ENCODE measurements around the gene SAXO1.

The SAXO1 gene, protein sequence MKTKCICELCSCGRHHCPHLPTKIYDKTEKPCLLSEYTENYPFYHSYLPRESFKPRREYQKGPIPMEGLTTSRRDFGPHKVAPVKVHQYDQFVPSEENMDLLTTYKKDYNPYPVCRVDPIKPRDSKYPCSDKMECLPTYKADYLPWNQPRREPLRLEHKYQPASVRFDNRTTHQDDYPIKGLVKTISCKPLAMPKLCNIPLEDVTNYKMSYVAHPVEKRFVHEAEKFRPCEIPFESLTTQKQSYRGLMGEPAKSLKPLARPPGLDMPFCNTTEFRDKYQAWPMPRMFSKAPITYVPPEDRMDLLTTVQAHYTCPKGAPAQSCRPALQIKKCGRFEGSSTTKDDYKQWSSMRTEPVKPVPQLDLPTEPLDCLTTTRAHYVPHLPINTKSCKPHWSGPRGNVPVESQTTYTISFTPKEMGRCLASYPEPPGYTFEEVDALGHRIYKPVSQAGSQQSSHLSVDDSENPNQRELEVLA

DNA sequence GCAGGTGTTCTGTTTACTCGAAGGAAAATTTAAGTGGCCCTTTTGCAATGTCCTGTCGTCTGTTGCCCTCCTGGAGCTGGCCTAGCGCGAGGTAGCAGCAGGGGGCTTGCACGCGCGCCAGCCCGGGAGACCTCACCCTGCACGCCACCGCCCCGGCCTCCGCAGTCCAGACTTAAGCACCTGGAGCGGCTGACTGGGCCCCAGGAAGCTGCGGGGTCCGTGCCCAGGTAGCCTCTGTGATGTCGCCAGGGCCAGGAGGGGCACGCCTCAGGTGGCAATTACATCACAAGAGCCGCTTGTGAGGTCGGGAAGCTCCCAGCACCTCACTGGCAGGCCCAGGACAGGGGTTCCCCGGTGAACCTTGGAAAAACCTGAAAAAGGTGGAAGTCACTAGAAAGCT is at the start of gene SAXO1:
Gene SAXO1 (minus strand): TSS at position 195 of the 400 bp plus-strand sequence. CDS start 301 bp downstream, outside the sequence.
- peaks cover 2 to 6% of the 10 kb centered on the region in 2 donors for H3K36me3 Mint-ChIP-seq
- peaks cover 9 to 25% of the 10 kb centered on the region in 2 donors for H3K27me3 Mint-ChIP-seq
- H3K27ac Mint-ChIP-seq = no peak within 1 kb of the TSS
- DNase-seq (no peak), ATAC-seq (replicated peaks) (no peak)
- no peaks in the 10 kb centered on the region for H3K9me3 Mint-ChIP-seq
- H3K4me1 Mint-ChIP-seq = no peaks in the 10 kb centered on the region
- no peak within 1 kb of the TSS for H3K4me3 Mint-ChIP-seq

DNA sequence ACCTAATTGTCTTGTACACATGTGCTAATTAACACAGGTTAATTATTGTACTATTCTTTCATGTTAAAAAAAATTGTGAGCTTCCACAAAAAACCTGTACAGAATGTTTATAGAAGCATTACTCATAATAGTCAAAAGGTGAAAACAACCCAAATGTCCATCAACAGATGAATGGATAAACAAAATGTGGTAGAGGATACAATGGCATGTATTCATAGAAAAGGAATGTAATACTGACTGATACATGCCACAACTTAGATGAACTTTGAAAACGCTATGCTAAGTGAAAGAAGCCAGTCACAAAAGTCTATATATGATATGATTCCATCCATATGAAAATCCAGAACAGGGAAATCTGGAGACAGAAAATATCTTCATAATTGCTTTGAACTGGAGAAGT is 41.8 kb upstream of the SAXO1 start:
- no peaks in the 10 kb centered on the region for H3K4me1 Mint-ChIP-seq
- no peak for ATAC-seq (replicated peaks)
- no peaks in the 10 kb centered on the region for H3K27me3 Mint-ChIP-seq
- H3K36me3 Mint-ChIP-seq = peaks cover 41 to 44% of the 10 kb centered on the region in 2 donors
- DNase-seq = no peak
- no peak overlapping the region for H3K4me3 Mint-ChIP-seq
- H3K9me3 Mint-ChIP-seq = no peaks in the 10 kb centered on the region
- no peak overlapping the region for H3K27ac Mint-ChIP-seq

DNA sequence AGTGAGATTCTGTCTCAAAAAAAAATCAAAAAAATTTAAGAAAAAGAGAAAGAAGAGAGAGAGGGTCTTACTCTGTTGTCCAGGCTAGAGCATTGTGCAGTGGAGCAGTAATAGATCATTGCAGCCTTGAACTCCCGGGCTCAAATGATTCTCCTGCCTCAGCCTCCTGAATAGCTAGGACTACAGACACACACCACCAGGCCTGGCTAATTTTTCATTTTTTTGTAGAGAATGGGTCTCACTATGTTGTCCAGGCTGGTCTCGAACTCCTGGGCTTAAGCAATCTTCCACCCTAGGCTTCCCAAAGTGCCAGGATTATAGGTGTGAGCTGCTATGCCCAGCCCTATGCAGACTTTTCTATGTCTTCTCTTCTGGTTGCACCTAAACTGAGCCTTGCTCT is 41.2 kb upstream of the SAXO1 start:
- Mint-ChIP-seq H3K27ac (no peak overlapping the region), H3K4me1 (no peaks in the 10 kb centered on the region), H3K4me3 (no peak overlapping the region), H3K36me3 (peaks cover 44 to 45% of the 10 kb centered on the region in 2 donors), H3K9me3 (no peaks in the 10 kb centered on the region), H3K27me3 (no peaks in the 10 kb centered on the region)
- no peak for ATAC-seq (replicated peaks)
- DNase-seq = no peak

DNA sequence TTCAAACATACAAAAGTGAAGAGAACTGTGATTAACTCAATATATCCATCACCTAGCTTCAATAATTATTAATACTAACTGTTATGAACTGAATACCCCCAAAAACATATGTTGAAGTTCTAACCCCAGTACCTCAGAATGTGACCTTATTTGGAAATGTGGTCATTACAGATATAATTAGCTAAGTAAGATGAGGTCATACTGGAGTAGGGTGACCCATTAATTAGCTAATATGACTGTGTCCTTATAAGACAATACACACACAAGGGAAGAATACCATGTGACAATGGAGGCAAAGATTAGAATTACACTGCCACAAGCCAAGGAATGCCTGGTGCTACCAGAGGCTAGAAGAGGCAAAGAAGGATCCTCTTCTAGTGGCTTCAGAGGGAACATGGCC is 24.0 kb upstream of the SAXO1 start:
- DNase-seq = no peak

DNA sequence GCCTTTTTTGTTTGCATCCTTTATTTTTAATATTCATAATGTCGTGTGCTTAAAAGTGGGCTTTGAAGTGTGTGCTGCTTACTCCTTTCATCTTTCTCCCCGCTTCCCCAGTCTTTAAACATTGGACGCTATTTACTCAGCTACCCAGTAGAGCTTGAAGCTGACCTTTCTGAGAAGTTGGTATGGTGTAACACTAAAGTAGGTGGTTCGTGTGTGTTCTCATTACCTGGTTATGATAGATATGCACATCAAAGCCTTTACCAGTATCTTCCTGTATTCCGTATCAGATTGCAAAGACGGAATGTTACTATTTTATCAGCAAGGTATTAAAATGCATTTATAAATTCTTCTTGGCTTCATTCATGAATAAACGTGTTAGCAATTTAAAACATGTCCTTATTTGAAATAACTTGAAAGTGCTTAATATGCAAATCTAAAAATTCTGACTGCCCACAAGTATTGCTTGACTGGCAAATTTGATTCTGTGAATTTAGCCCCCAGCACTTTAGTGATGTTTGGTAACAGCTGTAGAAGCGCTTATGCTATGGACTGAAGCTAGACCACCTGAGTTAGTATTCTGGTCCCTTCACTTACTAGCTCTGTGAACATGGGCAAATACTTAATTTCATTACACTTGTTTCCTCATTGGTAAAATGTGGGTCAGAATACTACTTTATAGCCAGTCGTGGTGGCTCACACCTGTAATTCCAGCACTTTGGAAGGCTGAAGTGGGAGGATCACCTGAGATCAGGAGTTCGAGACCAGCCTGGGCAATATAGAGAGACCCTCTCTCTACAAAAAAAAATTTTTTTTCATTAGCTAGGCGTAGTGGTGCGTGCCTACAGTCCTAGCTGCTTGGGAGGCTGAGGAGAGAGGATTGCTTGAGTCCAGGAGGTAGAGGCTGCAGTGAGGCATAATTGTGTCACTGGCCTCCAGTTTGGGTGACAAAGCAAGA is 17.9 kb upstream of the SAXO1 start:
- peak overlapping the region; percentile 90 to 92 for H3K4me3 Mint-ChIP-seq

More for the DNA sequence above, 24.0 kb upstream of the SAXO1 start:
- Mint-ChIP-seq H3K27me3 (no peaks in the 10 kb centered on the region), H3K27ac (no peak overlapping the region), H3K4me3 (no peak overlapping the region), H3K4me1 (peaks cover 2% of the 10 kb centered on the region in 2 donors), H3K9me3 (no peaks in the 10 kb centered on the region), H3K36me3 (peaks cover 30 to 63% of the 10 kb centered on the region in 2 donors)
- ATAC-seq (replicated peaks) = no peak

DNA sequence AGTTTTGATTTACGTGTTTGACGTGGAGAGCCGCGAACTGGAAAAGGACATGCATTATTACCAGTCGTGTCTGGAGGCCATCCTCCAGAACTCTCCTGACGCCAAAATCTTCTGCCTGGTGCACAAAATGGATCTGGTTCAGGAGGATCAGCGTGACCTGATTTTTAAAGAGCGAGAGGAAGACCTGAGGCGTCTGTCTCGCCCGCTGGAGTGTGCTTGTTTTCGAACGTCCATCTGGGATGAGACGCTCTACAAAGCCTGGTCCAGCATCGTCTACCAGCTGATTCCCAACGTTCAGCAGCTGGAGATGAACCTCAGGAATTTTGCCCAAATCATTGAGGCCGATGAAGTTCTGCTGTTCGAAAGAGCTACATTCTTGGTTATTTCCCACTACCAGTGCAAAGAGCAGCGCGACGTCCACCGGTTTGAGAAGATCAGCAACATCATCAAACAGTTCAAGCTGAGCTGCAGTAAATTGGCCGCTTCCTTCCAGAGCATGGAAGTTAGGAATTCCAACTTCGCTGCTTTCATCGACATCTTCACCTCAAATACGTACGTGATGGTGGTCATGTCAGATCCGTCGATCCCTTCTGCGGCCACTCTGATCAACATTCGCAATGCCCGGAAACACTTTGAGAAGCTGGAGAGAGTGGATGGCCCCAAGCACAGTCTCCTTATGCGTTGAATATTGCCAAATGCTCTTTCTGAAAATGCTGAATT is 17.1 kb upstream of the SAXO1 start:
- Mint-ChIP-seq H3K27me3 (no peaks in the 10 kb centered on the region), H3K27ac (peak overlapping the region; percentile 98), H3K4me3 (peak overlapping the region; percentile 90 to 92), H3K9me3 (no peaks in the 10 kb centered on the region), H3K36me3 (peaks cover 25 to 28% of the 10 kb centered on the region in 2 donors), H3K4me1 (peaks cover 9 to 29% of the 10 kb centered on the region in 2 donors)
- DNase-seq (no peak), ATAC-seq (replicated peaks) (peak in 1 of 2 donors; percentile 10)

More for the DNA sequence above, 17.9 kb upstream of the SAXO1 start:
- Mint-ChIP-seq H3K36me3 (peaks cover 26 to 33% of the 10 kb centered on the region in 2 donors), H3K27me3 (no peaks in the 10 kb centered on the region), H3K4me1 (peaks cover 11 to 29% of the 10 kb centered on the region in 2 donors), H3K9me3 (no peaks in the 10 kb centered on the region), H3K27ac (peak overlapping the region; percentile 98)
- no peak for ATAC-seq (replicated peaks)
- DNase-seq = no peak

DNA sequence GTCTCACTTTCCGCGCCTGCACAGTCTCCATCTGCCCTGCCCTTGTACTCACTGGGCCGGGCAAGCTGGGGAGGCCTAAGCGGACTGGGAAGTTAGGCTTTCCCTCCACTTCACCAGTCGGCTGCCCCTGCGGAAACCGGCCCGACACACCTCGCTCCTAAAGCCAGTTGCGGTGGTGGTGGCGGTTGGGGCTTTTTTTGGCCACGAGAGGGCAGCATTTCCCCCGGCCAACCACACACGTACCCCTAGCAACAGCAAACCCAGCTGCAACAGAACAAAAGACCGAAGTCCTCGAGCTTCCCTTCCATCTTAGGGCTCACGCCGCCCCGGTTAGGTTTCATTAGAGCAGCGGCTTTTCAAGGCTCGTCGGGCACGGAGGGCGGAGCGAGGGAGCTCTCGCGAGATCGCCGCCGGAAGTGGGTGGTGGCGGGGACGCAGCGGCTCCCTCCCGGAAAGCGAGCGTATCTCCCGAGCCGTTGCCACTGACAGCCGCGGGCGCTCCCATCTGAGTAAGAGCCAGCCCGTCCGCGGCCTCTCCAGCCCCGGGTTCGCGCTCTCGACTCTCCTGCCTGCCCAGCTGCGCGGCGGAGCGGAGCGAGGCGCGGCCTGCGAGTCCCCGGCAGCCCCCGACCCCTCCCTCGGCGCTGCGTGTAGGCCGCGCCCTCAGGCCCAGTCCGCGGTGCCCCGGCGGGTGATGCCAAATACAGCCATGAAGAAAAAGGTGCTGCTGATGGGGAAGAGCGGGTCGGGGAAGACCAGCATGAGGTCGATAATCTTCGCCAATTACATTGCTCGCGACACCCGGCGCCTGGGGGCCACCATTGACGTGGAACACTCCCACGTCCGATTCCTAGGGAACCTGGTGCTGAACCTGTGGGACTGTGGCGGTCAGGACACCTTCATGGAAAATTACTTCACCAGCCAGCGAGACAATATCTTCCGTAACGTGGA is 16.2 kb upstream of the SAXO1 start, which contains the start of gene RRAGA:
Gene RRAGA (plus strand): TSS at position 462 of the 951 bp plus-strand sequence. CDS start 233 bp downstream, at position 695.
- ATAC-seq (replicated peaks) = peak; percentile 90 to 92
- peak within 1 kb of the TSS; percentile 98 for H3K27ac Mint-ChIP-seq
- peak within 1 kb of the TSS; percentile 90 to 92 for H3K4me3 Mint-ChIP-seq
- H3K4me1 Mint-ChIP-seq = peaks cover 9 to 29% of the 10 kb centered on the region in 2 donors
- peaks cover 25 to 28% of the 10 kb centered on the region in 2 donors for H3K36me3 Mint-ChIP-seq
- DNase-seq = peak; percentile 95
- no peaks in the 10 kb centered on the region for H3K9me3 Mint-ChIP-seq
- H3K27me3 Mint-ChIP-seq = no peaks in the 10 kb centered on the region

DNA sequence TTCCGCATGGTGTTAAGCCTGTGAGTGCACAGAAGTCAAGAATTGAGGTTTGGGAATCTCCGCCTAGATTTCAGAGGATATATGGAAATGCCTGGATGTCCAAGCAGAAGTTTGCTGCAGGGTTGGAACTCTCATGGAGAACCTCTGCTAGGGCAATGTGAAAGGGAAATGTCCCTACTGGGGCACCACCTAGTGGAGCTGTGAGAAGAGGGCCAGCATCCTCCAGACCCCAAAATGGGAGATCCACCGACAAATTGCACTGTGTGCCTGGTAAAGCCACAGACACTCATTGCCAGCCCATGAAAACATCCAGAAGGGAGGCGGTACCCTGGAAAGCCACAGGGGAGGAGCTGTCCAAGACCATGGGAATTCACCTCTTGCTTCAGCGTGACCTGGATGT is 3.6 kb upstream of the SAXO1 start:
- Mint-ChIP-seq H3K27ac (no peak overlapping the region), H3K4me1 (no peaks in the 10 kb centered on the region), H3K27me3 (peaks cover 0 to 10% of the 10 kb centered on the region in 2 donors), H3K36me3 (peaks cover 2 to 6% of the 10 kb centered on the region in 2 donors), H3K4me3 (no peak overlapping the region), H3K9me3 (no peaks in the 10 kb centered on the region)
- ATAC-seq (replicated peaks) (no peak), DNase-seq (no peak)

DNA sequence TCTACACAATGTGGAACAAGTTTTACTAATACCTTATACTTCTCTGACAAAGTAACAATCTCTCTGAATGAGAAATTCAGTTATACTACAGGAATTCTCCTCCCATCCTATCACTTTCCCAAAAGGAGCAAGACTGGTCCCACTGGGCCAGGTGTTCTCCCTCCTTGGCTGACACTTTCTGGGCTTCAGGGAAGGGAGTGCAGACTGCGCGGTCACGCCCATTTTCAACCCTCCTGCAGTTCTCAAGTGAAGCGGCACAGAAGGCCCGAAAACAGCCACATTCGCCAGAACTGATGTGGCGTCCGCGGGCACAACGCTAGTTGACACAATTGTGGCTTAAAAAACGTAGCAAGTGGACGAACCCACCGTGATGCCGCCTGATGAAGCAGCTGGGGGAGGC is 603 bp downstream of the SAXO1 start:
- H3K9me3 Mint-ChIP-seq = no peaks in the 10 kb centered on the region
- peaks cover 2 to 6% of the 10 kb centered on the region in 2 donors for H3K36me3 Mint-ChIP-seq
- DNase-seq = no peak
- peaks cover 9 to 25% of the 10 kb centered on the region in 2 donors for H3K27me3 Mint-ChIP-seq
- ATAC-seq (replicated peaks) = no peak
- H3K27ac Mint-ChIP-seq = no peak overlapping the region
- no peak overlapping the region for H3K4me3 Mint-ChIP-seq
- no peaks in the 10 kb centered on the region for H3K4me1 Mint-ChIP-seq

DNA sequence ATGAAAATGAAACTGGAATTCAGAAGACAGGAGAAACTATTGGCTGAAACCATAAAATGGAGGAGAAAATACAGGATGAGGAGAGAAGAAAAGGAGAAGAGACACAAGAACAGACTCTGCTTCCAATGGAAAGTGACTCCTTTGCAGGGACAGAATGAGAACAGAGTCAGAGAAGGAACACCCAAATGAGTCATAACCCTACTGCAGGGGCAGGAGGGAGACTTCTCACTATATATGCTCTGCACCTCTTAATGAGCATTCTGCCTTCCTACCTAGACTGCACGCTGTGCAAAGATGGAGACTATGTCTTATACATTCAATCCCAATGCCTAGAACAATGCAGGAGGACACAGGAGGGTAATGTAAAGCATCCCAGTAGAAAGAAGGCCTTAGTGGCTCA is 2.1 kb downstream of the SAXO1 start:
- DNase-seq (no peak), ATAC-seq (replicated peaks) (peak; percentile 41 to 65)
- peaks cover 14 to 33% of the 10 kb centered on the region in 2 donors for H3K27me3 Mint-ChIP-seq
- no peak overlapping the region for H3K4me3 Mint-ChIP-seq
- no peaks in the 10 kb centered on the region for H3K9me3 Mint-ChIP-seq
- no peak overlapping the region for H3K27ac Mint-ChIP-seq
- H3K36me3 Mint-ChIP-seq = peaks cover 0 to 6% of the 10 kb centered on the region in 2 donors
- H3K4me1 Mint-ChIP-seq = peaks cover 0 to 2% of the 10 kb centered on the region in 2 donors

DNA sequence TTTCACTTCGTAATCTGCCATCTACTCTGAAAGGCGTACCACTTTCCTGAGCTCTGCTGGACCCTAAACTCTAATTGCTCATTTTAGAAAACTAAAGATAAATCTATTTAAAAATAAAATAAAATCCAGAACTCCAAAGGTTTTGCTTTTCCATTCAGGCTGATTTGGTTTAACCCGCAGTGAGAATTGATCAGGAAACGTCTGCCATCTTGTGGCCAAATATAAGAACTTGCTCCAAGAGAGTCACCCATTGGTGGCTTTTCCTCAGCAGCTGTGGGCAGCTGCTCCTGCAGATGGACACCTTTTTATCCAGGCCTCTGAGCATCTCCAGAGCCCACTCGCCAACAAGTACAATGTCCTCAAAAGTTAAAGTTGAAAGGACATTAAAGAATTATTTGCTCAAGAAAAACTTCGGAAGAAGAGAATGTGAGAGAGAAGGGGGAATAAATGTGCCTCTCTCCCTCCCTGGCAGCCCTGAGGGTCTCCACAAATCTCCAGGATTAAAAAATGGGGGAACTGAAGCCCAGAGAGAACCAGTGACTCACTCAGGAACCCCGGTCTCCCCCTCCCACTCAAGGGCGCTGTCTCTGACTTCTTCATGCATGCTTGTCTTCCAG is 4.1 kb downstream of the SAXO1 start:
- peaks cover 0 to 2% of the 10 kb centered on the region in 2 donors for H3K4me1 Mint-ChIP-seq
- H3K4me3 Mint-ChIP-seq = no peak overlapping the region
- peak; percentile 62 to 63 for ATAC-seq (replicated peaks)
- no peak for DNase-seq
- H3K27me3 Mint-ChIP-seq = peaks cover 19 to 33% of the 10 kb centered on the region in 2 donors
- H3K27ac Mint-ChIP-seq = no peak overlapping the region
- H3K9me3 Mint-ChIP-seq = no peaks in the 10 kb centered on the region
- H3K36me3 Mint-ChIP-seq = peaks cover 0 to 3% of the 10 kb centered on the region in 2 donors

DNA sequence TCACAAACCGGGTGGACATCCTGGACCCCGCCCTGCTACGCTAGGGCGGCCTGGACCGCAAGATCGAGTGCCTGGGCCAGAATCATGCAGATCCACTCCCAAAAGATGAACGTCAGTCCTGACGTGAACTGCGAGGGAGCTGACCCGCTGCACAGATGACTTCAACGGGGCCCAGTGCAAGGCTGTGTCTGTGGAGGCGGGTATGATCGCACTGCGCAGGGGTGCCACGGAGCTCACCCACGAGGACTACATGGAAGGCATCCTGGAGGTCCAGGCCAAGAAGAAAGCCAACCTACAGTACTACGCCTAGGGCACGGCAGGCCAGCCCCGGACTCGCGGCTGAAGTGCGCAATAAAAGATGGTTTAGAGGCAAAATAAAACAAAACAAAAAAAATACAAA is 5.2 kb downstream of the SAXO1 start:
- Mint-ChIP-seq H3K27ac (no peak overlapping the region), H3K4me3 (no peak overlapping the region), H3K27me3 (peaks cover 19 to 37% of the 10 kb centered on the region in 2 donors), H3K9me3 (no peaks in the 10 kb centered on the region), H3K4me1 (peaks cover 0 to 2% of the 10 kb centered on the region in 2 donors), H3K36me3 (peaks cover 0 to 3% of the 10 kb centered on the region in 2 donors)
- DNase-seq (no peak), ATAC-seq (replicated peaks) (no peak)

Data from stimulated activated naive B cell treated with anti-CD40 and anti-IgM and Interleukin-4, amounts not matched to agents 10 μg/mL and 1 μg/mL and 100 μg/mL, for 72 hours (primary cell).